ENCODE measurements around the gene C19orf25.

Gene C19orf25

DNA sequence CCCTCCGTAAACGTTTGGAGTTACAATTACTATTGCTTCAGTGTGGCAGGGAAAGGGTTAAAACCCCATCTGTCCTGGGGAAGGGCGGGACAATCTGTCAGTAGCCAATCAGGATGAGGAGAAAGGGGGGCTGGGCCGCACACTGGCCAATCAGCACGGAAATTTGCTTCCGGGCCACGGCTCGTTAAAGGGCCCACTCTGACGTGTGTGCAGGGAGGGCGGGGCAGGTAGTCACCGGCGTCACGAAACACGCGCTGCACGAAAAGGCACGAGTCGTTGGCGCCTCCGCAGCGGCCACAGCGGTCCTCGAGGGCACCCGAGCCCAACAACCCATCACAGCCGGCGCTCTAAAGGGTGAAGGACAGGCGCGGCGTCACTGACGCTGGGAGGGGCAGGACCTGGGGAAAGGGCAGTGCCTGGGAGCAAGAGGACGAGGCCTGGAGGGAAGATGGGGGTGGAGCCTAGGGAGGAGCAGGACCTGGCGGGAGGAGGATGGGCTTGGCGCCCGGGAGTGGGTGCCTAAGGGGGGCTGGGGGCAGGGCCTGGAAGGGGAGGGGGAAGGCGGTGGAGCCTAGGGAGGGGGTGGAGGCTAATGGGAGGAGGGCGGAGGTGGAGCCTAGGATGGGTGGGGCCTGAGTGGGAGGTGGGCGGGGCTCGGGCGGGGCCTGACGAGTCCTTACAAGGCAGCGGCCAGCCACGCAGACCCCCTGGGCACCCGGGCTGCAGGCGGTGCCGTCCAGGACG lies 28.9 kb upstream of the C19orf25 start:
- TF ChIP-seq EP300 (IDR thresholded peaks at IDR 0.05; ENCODE audit: borderline replicate concordance), result peak; percentile 45; the same call in 1 of the 2 replicates
- no peak for TF ChIP-seq TEAD4 (IDR thresholded peaks at IDR 0.05)
- TF ChIP-seq, protein P1, sequence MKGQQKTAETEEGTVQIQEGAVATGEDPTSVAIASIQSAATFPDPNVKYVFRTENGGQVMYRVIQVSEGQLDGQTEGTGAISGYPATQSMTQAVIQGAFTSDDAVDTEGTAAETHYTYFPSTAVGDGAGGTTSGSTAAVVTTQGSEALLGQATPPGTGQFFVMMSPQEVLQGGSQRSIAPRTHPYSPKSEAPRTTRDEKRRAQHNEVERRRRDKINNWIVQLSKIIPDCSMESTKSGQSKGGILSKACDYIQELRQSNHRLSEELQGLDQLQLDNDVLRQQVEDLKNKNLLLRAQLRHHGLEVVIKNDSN (IDR thresholded peaks at IDR 0.05), result peak; percentile 43; the same call in 1 of the 2 replicates
- TF ChIP-seq TCF12 (IDR thresholded peaks at IDR 0.05; ENCODE audit: low read depth), result peak; percentile 46; the same call in 1 of the 2 replicates
- peak; percentile 82 for TF ChIP-seq YY1 (IDR thresholded peaks at IDR 0.05; ENCODE audit: low read depth)
- TF ChIP-seq, protein P2, sequence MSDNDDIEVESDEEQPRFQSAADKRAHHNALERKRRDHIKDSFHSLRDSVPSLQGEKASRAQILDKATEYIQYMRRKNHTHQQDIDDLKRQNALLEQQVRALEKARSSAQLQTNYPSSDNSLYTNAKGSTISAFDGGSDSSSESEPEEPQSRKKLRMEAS (IDR thresholded peaks at IDR 0.05), result peak; percentile 100
- TF ChIP-seq CREB1 (IDR thresholded peaks at IDR 0.05; ENCODE audit: low read depth), result peak; percentile 81
- TF ChIP-seq FOXM1 (IDR thresholded peaks at IDR 0.05; ENCODE audit: borderline replicate concordance, low read depth), result no peak
- TF ChIP-seq EGR1 (IDR thresholded peaks at IDR 0.05), result peak; percentile 11; the same call in 1 of the 2 replicates

DNA sequence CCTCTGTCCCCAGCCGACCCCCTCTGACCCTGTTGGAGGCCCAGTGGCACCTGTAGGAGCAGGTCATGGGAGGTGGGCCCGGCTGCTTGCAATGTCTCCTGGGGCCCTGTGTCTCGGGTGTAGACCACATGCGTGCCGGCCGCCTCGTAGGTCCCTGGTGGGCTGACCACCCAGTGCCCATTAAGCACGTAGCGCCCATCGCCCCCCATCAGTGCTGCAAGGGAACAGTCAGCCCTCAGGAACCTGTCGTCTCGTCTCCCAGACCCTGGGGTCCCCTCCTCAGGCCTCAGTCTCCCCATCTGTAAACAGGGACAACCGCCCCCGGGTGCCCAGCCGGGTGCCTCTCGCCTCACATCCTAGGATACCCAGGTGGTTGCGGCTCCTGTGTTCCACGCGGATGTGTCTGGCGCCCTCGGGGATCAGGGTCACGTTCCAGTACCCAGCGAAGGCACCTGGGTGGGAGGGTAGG lies 28.2 kb upstream of the C19orf25 start:
- TF ChIP-seq EGR1 (IDR thresholded peaks at IDR 0.05) (no peak), FOXM1 (IDR thresholded peaks at IDR 0.05; ENCODE audit: borderline replicate concordance, low read depth) (no peak), NFIC (IDR thresholded peaks at IDR 0.05) (no peak), ZBTB7A (IDR thresholded peaks at IDR 0.05; ENCODE audit: low read depth) (no peak), TAF1 (IDR thresholded peaks at IDR 0.05; ENCODE audit: low read depth) (no peak), TCF12 (IDR thresholded peaks at IDR 0.05; ENCODE audit: low read depth) (no peak), EP300 (IDR thresholded peaks at IDR 0.05; ENCODE audit: borderline replicate concordance) (no peak), TEAD4 (IDR thresholded peaks at IDR 0.05) (no peak), CEBPB (IDR thresholded peaks at IDR 0.05) (no peak), CREB1 (IDR thresholded peaks at IDR 0.05; ENCODE audit: low read depth) (no peak)
- TF ChIP-seq, protein P3, sequence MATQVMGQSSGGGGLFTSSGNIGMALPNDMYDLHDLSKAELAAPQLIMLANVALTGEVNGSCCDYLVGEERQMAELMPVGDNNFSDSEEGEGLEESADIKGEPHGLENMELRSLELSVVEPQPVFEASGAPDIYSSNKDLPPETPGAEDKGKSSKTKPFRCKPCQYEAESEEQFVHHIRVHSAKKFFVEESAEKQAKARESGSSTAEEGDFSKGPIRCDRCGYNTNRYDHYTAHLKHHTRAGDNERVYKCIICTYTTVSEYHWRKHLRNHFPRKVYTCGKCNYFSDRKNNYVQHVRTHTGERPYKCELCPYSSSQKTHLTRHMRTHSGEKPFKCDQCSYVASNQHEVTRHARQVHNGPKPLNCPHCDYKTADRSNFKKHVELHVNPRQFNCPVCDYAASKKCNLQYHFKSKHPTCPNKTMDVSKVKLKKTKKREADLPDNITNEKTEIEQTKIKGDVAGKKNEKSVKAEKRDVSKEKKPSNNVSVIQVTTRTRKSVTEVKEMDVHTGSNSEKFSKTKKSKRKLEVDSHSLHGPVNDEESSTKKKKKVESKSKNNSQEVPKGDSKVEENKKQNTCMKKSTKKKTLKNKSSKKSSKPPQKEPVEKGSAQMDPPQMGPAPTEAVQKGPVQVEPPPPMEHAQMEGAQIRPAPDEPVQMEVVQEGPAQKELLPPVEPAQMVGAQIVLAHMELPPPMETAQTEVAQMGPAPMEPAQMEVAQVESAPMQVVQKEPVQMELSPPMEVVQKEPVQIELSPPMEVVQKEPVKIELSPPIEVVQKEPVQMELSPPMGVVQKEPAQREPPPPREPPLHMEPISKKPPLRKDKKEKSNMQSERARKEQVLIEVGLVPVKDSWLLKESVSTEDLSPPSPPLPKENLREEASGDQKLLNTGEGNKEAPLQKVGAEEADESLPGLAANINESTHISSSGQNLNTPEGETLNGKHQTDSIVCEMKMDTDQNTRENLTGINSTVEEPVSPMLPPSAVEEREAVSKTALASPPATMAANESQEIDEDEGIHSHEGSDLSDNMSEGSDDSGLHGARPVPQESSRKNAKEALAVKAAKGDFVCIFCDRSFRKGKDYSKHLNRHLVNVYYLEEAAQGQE (IDR thresholded peaks at IDR 0.05; ENCODE audit: low read depth), result no peak
- TF ChIP-seq, protein P1 (IDR thresholded peaks at IDR 0.05), result no peak
- TF ChIP-seq, protein P2 (IDR thresholded peaks at IDR 0.05), result no peak

DNA sequence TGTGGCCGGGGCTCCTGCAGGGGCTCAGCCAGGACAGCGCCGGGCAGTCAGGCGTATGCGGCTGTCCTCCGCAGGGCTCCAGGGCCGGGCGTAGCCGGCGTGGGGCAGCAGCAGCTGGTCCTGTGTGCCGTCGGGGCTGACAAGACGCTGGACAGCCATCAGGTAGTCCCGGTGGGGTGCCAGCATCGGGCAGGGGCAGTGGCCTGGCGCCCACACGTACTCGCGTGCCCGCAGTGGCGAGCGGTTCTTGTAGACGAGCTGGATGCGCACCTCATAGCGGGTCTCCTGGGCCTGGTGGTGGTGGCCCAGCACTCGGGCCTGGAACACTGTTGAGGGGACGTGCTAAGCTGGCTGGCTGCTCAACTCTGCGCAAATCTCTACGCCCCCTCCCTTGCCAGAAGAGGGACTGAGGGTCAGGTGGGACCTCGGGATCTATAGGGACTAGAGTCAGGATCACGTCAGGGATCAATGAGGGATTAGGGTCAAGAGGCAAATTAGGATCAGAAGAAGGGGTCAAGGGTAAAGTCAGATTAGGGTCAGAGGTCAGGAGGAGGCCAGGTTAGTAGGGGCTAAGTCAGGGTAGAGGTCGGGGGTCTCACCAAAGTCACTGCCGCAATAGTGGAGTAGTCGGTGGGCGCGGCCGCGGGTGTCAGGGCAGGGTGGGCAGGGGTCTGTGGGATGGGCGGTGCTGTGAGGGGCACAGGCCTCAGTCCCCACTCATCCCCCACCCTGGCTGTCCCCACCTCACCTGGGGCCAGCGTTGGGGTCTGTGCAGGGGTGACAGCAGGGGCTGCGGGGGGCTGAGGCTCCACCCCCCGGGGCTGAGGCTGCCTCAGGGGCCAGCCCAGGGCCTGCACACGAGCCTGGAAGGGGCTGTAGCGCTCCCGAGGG lies 27.2 kb upstream of the C19orf25 start:
- no peak for TF ChIP-seq TCF12 (IDR thresholded peaks at IDR 0.05; ENCODE audit: low read depth)
- TF ChIP-seq NFIC (IDR thresholded peaks at IDR 0.05), result no peak
- TF ChIP-seq EP300 (IDR thresholded peaks at IDR 0.05; ENCODE audit: borderline replicate concordance), result no peak
- no peak for TF ChIP-seq EGR1 (IDR thresholded peaks at IDR 0.05)
- TF ChIP-seq, protein P2 (IDR thresholded peaks at IDR 0.05), result no peak
- TF ChIP-seq FOXM1 (IDR thresholded peaks at IDR 0.05; ENCODE audit: borderline replicate concordance, low read depth), result no peak
- no peak for TF ChIP-seq TEAD4 (IDR thresholded peaks at IDR 0.05)
- TF ChIP-seq YY1 (IDR thresholded peaks at IDR 0.05; ENCODE audit: low read depth), result no peak
- no peak for TF ChIP-seq ZBTB7A (IDR thresholded peaks at IDR 0.05; ENCODE audit: low read depth)
- TF ChIP-seq TAF1 (IDR thresholded peaks at IDR 0.05; ENCODE audit: low read depth), result no peak
- TF ChIP-seq CREB1 (IDR thresholded peaks at IDR 0.05; ENCODE audit: low read depth), result no peak
- TF ChIP-seq CEBPB (IDR thresholded peaks at IDR 0.05), result no peak
- TF ChIP-seq RAD21 (IDR thresholded peaks at IDR 0.05; ENCODE audit: low read depth), result no peak
- TF ChIP-seq, protein P1 (IDR thresholded peaks at IDR 0.05), result no peak
- TF ChIP-seq, protein P3 (IDR thresholded peaks at IDR 0.05; ENCODE audit: low read depth), result no peak

DNA sequence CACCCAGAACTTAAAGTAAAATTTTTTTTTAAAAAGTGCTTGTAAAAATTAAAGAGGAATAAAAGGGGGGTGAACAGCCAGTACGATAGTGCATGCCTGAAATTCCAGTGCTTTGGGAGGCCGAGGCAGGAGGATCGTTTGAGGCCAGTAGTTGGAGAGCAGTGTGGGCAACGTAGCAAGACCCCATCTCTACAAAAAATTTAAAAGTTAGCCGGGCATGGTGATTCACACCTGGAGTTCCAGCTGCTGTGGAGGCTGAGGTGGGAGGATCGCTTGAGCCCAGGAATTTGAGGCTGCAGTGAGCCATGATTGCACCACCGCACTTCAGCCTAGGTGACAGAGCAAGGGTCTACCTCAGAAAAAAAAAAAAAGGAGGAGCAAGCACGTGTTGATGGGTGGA lies 26.0 kb upstream of the C19orf25 start:
- no peak for TF ChIP-seq EGR1 (IDR thresholded peaks at IDR 0.05)
- no peak for TF ChIP-seq EP300 (IDR thresholded peaks at IDR 0.05; ENCODE audit: borderline replicate concordance)
- no peak for TF ChIP-seq FOXM1 (IDR thresholded peaks at IDR 0.05; ENCODE audit: borderline replicate concordance, low read depth)
- no peak for TF ChIP-seq YY1 (IDR thresholded peaks at IDR 0.05; ENCODE audit: low read depth)
- no peak for TF ChIP-seq TEAD4 (IDR thresholded peaks at IDR 0.05)
- no peak for TF ChIP-seq CEBPB (IDR thresholded peaks at IDR 0.05)
- TF ChIP-seq, protein P1 (IDR thresholded peaks at IDR 0.05), result no peak
- no peak for TF ChIP-seq NFIC (IDR thresholded peaks at IDR 0.05)
- no peak for TF ChIP-seq TAF1 (IDR thresholded peaks at IDR 0.05; ENCODE audit: low read depth)
- no peak for TF ChIP-seq TCF12 (IDR thresholded peaks at IDR 0.05; ENCODE audit: low read depth)
- no peak for TF ChIP-seq ZBTB7A (IDR thresholded peaks at IDR 0.05; ENCODE audit: low read depth)
- TF ChIP-seq RAD21 (IDR thresholded peaks at IDR 0.05; ENCODE audit: low read depth), result no peak
- no peak for TF ChIP-seq CREB1 (IDR thresholded peaks at IDR 0.05; ENCODE audit: low read depth)
- TF ChIP-seq, protein P2 (IDR thresholded peaks at IDR 0.05), result no peak
